NCI-H510A (cell line): ENCODE results near the gene IRF6.

Source experiments
- DNase-seq: peaks from one replicate; lab custom pipeline; 2025; lab: John Stamatoyannopoulos, UW

Gene IRF6

DNA sequence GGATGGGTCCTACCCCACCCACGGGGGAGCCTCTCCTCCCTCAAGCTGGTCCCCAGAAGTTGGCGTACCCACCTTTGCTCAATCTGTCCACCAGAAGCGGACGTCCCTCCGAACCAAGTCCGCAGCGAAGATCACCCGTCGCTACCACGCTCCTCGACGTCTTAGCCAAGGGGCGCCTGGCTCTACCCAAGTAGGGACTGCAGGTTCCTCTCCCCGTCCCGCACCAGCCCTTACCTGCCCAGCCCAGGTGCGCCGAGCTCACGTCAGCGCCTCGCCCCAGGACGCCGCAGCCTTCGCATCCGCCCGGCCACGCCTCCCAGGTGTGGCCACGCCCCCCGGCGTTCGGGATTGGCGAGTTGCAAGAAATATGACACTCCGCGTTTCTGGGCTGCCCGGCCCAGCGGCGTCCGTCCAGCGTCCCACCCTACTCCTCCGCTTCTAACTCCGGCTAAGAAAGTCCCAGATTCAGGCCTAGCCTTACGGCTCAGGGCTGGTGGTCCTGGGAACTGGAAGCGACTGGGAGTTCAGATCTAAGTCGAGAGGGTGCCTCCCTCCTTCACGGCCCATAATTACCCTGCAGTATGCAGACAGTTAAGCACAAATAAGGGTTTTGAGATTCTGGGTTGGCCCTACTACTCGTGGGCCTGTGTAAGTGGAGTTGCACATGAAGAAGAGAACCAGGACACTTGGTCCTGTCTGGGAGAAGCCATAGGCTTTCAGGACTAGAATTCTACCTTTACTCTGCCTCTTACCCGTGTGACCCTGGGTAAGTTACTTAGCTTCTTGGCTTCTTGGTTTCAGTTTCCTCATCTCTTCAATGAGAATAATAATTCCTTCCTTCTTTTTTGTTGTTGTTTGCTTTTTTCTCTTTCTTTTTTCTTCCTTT lies at the start of gene IRF6:
TSS of gene IRF6 (minus strand) at position 268 of the 886 bp plus-strand sequence. CDS start 4,729 bp downstream, outside the sequence.
- DNase-seq, result peak; percentile 89

DNA sequence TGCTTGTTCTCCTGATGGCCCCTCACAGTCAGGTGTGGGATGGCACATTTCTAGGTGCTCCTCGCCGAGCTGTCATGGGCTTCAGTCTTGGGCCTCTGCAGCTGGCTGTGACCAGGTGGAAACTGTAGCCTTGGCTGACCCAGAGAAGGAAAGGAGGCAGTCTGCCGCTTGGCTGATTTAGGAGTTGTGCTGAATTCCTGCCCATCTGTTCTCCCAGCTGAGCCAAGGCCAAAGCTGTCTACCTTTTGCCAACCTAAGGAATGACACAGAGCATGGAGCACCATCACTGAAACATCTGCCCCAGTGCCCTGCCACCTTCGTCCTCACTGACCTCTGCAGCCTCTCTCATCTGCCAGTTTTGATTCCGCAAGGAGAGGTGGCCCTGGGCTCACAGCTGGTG lies 49.7 kb upstream of the IRF6 start:
- no peak for DNase-seq

DNA sequence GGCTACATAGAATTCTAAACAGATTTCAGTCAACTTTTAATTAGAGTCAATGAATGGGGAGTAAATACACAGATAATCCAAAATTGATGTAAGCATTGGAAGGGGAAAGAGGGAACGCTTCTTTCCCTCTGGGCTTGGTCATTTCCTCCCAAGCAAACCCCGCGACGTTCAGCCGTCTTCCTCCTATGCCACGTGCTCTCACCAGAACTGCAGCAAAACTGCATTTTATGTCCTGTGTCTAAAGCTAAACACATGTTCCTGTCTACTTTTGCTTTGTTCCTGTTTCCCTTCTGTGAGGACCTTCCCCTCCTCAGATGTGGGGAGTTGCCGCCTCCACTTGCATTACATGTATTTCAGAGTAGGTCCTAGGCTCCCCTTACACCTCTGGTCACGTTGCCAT lies 49.1 kb upstream of the IRF6 start:
- no peak for DNase-seq

DNA sequence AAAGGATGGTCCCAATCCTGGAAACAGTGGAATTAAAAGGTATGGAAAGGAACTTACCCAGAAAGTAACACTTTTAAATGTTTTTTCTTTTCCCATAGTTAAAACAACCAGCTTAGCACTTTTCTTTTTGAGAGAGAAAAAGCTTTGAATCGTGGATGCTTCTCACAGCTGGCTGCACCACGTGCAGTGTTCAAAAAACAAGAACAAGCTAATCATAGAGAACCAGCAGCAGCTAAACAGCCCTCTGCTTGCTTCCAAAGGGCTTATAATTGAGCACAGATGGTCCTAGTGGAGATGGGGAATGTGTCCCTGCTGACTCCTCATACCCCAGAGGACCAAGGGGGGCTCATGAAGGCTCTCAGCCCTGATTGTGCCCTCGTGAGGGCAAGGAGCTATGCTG lies 48.3 kb upstream of the IRF6 start:
- no peak for DNase-seq

DNA sequence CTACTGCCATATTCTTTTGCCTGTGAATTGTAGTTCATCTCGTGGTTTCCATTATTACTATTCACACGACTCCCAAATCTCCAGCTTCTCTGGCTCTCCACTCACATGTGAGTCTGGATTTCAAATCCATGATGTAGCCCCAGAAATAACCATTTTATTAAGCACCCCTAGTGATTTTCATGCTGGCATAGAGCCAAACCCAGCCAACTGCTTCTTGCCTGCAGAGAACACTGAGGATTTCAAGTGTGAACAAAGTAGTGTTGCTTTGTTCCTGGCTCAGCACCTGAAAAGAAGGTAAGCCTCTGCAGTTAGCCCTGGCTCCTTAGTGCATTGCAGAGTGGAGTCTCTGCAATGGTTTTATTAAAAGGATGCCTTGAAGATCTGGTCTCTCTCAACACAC lies 47.7 kb upstream of the IRF6 start:
- no peak for DNase-seq

DNA sequence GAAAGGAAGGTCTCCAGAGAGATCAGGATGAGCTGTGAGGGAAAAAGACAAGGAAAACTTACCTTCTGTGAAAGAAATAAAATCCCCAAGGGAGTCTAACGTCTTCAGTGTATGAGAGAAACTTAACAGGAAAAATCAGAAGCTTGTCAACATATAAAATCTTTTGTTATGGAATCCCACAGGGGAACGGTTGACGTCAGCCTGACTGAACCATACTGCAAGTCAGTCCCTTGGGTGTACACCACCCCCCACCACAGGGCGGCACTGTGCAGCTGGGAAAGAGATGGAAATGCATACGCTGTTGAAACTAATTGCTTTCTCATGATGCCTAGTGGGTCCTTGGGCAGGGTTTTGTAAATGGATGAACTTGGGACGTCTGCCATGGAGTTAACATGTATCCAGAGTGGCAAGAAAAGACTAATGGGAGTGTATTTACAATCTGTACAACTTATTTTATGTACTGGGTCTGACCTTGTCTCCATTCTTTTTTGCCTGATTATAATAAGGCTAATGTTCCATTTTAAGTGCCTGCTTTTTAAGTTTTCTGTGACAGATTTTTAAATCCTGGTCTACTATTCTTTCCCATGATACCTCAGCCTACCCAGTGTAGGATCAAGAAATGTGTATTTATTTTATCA lies 44.5 kb upstream of the IRF6 start:
- peak; percentile 21 for DNase-seq

DNA sequence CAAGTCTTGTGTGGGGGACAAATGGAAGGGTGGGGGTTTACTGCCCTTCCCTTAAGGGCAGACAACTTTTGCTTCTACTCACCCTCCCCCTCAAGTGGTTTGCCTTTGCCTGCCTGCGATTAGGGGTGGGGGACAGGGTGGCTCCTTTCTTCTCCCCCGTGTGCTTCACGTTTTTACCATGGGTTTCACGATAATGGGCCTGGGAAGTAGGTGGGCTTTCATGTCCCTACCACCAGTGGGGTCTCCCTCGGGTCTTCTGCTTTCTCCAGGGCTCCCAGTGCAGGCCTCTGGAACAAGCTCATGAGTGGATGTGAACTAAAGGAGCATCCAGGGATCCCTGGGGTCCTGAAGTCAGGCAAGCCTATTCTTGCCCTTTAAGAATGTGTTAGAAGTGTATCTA lies 43.4 kb upstream of the IRF6 start:
- no peak for DNase-seq

DNA sequence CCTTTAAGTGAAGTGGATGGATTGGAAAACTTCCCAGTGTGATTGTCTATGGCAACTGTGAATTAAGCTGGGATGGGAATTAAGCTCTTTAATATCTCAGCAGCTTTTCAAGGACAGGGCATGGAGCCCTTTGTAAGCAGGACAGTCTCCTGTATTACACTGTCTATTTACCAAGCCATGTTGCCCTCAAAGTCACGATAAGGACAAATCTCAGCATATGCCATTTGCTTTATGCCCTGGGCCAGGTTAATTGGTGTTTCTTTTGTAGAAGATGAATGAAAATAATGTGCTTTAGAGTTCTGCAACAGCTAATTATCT lies 39.4 kb upstream of the IRF6 start:
- DNase-seq, result no peak

DNA sequence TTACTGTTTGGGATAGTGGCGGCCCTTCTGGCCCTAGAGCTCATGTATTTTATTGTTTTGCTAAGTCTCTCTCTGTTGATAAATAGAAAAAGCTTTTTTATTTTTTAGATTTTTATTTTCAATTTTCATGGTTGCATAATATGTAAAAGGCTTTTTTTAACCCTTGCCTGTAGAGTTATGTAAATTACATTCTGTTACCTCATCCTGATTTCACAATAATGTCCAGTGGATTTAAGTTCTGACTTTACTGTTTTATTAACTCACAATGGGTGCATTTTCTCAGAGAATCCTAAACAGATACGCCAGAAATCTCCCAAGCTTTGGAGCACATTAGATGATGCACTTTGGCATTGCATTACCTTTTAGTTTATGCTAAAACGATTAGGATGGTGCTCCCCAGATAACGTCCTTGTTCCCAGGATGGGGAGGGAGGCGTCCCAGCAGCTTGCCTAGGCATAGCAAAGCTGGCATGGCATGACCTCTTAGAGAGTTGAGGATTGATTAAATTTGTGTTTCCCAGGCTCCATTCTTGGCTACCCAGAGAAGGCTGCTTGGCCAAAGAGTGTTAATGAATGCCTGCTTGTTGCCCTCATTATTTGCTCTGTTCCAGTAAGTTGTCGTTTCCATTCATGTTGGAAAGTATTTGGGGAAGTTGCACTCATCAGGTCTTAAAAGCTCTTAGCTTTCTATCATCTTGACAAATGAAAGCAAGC lies 38.9 kb upstream of the IRF6 start:
- no peak for DNase-seq

DNA sequence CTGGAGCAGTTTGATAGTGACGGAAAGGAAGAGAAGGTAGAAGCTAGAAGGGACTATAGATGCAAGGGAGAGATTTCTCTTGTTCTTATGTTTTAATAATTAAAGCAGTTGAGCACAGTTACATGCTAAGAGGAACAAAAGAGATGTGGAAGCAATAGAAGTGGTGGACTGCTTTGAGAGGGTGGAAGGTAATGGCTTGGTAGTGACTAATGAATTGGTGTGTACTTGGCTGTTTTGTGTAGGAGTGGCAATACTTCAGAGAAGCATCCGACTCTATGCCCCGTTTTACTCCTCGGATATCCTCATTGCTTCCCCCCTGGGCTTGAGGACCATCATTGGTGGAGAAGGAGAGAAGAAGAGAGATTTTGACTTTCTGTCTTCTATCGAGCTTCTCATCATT lies 34.7 kb upstream of the IRF6 start:
- DNase-seq, result no peak

DNA sequence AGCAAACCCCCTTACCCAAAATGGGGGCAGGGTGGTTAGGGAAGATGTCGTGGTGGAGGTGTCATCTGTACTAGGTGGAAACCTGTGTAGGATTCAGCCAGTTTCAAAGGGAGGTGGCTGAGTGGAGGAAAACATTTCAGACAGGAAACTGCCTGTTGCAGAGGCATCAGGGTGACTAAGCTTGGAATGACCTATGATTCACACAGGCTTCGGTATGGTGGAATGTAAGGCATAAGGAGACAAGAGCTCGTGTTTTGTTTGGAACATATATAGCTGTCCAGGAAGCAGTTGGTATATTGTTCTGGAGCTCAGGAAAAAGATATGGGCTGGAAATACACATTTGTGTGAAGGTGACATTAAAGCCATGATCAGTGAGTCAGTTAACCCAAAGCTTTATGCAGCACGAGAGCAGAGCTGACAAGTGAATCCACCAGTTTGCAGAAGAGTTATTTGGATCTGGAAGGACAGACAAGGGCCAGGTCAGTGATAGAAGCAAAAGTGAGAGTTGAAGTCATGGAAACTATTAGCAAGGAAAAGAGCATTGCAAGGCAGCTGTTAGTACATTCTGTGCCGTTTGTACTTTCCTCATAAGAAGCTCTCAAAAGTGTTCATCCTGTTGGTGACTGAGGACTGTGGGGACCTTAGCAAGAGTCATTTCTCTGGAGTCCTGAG lies 34.1 kb upstream of the IRF6 start:
- DNase-seq, result no peak

DNA sequence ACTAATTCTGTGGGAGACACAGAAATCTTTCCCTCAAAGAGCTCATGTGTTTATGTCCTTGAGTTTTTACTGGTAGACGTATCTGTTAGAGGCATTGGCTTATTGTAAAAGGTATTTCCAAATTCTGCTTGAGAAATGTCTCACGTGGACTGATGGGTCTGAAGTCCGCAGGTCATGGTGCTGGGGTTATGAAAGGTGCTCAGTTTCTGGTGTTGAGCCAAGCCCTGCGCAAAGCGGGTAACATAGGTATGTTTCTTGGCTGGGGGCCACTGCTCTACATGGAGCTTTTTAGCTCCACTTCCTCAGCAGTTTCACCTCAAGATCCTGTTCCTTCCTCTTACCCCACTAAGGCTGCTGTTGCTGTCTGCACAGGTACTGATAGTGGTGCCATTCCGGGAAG lies 32.6 kb upstream of the IRF6 start:
- DNase-seq, result no peak

DNA sequence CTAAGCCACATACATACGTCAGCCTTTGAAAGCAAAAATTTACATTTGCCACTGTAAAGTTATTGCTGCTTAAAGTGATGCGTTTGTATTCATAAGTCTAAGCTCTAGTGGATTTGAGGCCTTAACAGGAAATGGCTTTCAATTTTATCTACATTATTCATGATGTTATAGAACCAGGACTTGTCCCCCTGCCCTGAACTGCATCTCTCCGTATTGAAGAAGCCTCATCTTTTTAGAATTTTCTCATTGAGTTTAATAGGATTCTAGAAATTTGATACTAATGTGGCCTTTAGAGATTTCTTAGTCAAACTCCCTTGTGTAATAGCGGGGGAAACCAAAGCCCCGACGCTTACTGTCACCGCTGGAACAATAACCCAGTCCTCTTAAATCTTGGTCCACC lies 31.7 kb upstream of the IRF6 start:
- DNase-seq, result no peak

DNA sequence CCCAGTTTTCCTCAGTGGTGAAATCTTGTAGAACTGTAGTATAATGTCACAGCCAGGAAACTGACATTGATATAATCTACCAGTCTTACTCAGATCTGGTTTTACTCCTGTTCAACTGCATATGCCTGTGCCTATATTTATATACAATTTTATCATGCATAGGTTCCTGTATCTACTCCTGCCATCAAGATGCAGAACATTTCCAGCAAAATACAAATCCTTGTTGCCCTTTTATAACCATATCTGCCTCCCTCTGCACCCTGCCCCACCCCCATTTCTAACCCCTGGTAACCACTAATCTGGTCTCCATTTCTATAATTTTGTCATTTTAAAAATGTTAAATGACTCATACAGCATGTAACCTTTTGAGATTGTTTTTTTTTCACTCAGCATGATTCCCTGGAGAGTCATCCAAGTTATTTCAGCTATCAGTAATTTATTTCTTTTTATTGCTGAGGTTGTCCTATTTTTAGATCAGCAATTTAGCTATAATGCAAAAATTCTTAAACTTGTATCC lies 29.9 kb upstream of the IRF6 start:
- no peak for DNase-seq

DNA sequence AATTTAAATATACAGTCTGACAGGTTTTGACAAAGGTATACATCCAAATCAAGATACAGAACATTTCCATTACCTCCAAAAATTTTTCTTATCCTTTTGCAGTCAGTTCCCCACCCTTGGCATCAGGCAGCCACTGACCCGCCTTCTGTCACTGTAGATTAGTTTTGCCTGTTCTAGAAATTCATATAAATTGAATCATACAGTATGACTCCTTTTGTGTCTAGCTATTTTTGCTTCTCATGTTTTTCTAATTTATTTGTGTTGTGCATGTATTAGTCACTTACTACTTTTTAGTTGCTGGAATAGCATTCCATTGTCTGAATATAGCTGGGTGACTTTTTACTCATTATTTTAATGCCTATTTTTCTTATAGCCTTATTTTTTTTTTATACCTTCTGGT lies 25.7 kb upstream of the IRF6 start:
- DNase-seq, result no peak

DNA sequence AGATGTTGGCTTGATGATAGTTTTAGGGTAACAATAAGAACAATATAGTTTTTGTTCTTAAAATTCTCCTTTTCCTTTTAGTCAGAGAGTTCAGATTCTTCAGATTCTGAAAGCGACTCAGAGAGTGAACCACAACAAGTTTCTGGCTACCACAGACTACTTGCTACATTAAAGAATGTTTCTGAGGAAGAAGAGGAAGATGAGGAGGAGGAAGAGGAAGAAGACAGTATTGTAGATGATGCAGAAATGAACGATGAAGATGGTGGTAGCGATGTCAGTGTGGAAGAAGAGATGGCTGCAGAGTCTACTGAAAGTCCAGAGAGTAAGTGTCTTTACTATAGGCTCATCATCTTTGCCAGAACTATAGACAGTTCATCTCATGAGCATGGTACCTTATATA lies 24.8 kb upstream of the IRF6 start:
- DNase-seq, result no peak

DNA sequence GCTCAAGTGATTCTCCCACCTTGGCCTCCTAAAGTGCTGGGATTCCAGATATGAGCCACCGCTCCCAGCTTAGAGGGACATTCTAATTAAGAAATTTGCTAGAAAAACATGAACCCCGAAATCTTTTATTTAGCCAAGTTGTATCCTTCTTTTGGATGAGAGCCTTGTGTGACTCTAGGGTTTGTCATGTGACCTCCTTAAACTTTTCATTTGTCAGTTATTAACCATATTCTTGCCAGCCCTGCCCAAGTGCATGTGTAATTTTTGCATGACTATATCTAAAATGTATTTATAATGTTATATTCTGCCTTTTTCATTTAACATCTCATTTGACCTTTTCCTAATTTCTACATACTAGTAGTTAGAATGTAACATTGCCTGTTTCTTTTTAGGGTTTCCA lies 23.8 kb upstream of the IRF6 start:
- no peak for DNase-seq

DNA sequence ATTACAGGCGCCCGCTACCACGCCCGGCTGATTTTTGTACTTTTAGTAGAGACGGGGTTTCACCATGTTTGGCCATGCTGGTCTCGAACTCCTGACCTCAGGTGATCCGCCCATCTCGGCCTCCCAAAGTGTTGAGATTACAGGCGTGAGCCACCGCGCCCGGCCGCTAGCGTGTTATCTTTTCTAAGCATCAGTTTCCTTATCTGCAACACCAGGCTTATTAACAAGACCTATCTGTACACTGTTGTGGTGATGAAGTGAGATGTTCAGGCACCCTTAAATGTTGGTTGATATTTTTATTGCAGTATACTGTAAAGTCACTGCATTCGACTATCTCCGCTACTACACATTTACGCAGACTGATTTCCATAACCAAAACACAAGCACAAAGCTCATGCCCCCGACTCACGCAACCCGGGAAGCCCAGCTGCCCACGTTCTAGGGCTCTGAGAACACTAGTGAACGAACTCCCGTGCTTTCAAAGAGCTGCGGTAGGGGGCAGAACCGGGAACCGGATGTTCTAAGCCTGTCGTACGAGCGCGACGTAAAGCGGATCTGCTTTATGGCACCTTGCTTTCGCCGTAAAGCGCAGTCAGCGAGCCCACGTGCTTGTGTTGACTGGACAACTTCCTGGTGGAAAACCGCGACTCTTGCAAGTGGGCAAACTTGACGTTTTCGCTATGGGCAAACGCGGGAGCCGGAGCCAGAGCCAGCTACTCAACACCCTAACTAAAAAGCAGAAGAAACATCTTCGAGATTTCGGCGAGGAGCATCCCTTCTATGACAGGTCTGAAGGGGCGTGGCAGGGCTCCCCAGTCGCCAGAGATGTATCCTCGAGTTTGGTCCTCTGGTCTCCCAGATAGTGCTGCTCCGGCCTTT lies 21.7 kb upstream of the IRF6 start, which contains the start of gene UTP25:
TSS of gene UTP25 (plus strand) at position 589 of the 879 bp plus-strand sequence. CDS start at position 681, 92 bp downstream.
- peak; percentile 95 for DNase-seq

DNA sequence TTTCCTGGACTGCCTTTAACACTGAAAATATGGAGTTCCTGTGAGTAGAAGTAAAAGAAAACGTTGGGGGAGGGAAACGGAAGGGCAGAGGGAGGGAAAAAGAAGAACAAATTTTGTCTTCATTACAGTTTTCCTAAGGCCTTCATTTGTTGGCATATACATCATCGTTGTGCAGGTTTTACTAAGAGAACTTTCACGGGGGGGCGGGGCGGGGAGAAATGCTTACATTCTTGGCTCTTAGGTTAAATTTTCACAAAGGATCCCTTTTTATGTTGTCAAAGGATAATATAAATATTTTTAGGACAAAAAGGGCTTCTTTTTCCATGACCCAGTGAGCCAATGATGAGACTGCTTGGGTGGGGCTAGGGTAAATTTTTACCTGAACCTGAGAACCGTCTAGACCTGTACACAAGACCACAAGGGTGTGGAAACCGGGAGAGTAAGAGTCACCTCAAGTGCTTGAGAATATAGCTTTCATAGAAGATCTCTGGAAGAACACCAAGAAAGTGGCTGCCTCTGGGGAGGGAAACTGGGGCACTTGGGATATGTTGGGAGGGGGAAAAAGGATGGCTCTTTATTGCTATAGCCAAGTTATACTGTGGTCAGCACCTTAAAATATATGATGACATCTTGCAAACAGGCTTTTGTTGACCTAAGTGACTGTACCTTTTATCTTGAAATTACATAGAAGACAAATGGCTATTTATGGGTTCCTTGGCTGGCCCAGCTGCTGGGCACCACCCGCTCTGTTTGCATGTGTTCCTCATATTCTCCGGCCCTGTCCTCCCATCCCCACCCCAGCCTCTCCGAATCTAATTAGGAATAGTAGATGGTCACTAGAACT lies 19.9 kb upstream of the IRF6 start:
- no peak for DNase-seq
